Activated CD4-positive, alpha-beta T cell treated with anti-CD3 and anti-CD28 coated beads for 4 hours (primary cell): Measurements from ENCODE around the gene MDC1.
"Not testable (repeated sequence)": the region's sequence is repeated elsewhere in the genome, so short reads cannot be mapped to it uniquely, and the experiment has no call there.

Experiments
- DNase-seq, 2 donors: peaks; one replicate each; pipeline ENCODE4 v3.0.0-alpha.2; 2020

Gene MDC1

DNA sequence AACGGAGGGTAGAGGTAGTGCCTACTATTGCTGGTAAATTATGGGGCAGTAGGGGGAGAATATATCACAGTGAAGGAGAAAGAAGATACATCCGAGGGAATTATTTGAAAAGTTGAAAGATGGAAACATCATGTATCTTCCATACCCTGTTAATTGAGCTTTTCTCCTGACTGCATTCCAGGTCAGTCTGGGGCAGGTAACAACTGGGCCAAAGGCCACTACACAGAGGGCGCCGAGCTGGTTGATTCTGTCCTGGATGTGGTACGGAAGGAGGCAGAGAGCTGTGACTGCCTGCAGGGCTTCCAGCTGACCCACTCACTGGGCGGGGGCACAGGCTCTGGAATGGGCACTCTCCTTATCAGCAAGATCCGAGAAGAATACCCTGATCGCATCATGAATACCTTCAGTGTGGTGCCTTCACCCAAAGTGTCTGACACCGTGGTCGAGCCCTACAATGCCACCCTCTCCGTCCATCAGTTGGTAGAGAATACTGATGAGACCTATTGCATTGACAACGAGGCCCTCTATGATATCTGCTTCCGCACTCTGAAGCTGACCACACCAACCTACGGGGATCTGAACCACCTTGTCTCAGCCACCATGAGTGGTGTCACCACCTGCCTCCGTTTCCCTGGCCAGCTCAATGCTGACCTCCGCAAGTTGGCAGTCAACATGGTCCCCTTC lies 6.2 kb upstream of the MDC1 start:
- not testable (repeated sequence) for DNase-seq

DNA sequence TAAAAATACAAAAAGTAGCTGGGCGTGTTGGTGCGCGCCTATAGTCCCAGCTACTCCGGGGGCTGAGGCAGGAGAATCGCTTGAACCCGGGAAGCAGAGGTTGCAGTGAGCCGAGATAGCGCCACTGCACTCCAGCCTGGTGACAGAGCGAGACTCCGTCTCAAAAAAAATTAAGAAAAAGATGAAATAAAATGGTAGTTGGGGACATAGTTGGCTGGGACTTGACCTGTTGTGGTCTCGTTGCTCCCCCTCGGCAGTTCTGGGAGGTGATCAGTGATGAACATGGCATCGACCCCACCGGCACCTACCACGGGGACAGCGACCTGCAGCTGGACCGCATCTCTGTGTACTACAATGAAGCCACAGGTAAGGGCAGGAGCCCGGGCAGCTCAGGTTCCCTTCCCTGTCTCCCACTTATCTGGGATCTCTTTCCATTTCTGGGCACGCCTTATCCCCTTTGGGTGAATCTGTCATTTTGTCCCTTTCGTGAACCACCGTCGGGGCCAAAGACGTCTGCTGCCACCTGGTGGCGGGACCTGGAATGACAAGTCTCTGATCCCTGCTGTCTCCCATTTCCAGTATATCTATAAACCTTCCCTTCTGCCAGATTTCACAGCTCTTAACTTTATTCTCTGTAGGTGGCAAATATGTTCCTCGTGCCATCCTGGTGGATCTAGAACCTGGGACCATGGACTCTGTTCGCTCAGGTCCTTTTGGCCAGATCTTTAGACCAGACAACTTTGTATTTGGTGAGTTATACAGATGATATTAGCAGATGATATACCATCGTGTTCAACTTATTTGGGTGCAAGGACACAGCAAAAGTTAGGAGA lies 5.4 kb upstream of the MDC1 start:
- DNase-seq, result peak; percentile 77 to 86

DNA sequence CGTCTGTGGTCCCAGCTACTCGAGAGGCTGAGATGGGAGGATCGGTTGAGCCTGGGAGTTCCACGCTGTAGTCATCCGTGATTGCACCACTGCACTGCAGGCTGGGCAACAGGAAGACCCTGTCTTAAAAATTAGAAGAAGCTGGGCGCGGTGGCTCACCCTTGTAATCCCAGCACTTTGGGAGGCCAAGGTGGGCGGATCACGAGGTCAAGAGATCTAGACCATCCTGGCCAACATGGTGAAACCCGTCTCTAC lies 4.9 kb upstream of the MDC1 start:
- not testable (repeated sequence) for DNase-seq

DNA sequence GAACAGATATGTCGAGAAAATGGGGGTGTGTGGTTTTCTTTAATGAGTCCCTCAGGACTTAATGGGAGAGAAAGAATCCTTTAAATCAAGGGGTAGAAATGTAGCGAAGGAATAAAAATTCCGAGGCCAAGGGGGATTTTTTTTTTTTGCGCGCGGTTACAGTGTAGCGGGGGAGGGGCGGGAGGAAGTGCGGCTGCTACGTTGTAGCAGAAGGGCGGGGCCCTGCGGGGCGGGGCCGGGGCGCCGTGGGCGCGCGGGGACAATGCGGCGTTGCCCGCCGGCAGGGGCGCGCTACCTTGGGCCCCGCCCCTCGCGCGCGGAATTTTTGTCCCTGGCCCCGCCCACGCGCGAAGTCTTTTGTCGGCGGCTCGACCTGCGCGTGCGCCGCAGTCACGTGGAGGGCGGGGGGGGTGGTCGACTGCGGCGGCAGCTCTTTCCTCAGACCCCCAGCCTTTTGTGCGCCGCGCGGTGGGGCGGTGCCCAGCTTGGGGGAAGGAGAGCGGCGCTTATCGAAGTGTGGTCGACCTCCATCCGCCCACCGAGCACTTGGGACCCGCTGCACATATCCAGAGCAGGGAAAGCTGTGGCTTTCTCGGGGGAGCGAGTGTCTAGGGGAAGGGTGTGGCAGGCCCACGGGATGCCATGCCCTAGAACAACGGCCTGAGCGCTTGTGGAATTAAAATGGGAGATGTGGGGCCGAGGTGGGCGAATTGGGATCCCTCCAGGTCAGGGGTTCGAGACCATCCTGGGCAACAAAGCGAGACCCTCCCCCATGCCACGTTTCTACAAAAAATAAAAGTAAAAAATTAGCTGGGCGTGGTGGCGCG lies 4.3 kb upstream of the MDC1 start:
- DNase-seq, result peak; percentile 98

DNA sequence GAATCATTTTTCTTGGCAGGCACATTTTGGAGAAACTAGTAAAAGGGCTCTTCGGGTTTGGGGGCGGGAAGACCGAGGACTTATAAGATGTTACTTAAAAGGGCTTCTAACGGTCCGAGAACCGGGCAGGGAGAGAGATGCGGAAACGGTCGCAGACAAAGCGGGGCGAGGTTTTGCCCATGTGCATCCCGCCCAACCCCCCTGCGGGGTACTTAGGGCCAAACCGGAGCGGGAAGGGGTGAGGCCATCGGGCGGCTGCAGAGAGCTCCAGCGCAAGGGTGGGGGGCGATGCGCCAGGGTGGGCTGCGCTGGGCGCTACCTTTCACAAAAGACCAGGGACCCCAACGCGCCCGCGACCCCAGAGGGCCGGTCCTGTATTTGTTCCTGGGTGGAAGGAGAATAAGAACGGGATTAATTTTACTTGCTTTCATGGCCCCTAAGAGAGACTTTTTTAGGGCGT lies 3.7 kb upstream of the MDC1 start:
- peak; percentile 51 to 65 for DNase-seq

DNA sequence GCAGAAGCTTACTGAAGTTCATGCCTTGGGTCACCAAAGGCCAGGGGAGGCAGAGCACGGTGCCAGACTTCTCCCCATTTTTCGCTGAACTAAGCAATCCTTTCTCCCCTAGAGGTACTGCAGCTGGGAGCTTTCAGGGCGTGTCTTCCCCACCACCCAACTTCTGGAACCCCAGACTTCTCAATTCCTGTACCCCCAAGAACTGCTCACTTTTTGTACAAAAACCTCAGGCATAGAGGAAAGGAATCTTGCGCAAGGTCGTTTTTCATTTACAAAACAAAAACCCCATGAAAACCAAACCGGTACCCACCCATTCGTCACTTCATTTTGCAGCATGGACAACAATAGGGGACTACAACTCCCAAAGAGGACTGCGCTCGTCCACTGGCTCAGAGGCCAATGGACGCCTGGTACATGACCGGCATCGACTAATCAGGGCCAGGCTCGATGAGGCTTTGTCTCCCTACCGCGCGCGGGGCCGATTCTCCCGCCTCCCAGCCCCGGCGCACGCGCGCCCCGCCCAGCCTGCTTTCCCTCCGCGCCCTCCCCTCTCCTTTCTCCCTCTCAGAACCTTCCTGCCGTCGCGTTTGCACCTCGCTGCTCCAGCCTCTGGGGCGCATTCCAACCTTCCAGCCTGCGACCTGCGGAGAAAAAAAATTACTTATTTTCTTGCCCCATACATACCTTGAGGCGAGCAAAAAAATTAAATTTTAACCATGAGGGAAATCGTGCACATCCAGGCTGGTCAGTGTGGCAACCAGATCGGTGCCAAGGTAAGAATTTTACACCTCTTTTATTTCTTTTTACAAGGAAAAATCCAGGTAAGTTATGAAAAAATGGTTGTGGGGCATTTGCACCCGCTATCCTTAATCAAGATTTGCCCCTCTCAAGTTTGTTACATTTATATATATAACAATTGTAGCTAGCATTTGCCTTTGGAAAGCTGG lies 3.0 kb upstream of the MDC1 start, which contains the start of gene TUBB:
TUBB (plus strand) TSS at position 562 of the 947 bp plus-strand sequence; CDS start at position 717, 155 bp downstream.
- peak; percentile 92 to 94 for DNase-seq

DNA sequence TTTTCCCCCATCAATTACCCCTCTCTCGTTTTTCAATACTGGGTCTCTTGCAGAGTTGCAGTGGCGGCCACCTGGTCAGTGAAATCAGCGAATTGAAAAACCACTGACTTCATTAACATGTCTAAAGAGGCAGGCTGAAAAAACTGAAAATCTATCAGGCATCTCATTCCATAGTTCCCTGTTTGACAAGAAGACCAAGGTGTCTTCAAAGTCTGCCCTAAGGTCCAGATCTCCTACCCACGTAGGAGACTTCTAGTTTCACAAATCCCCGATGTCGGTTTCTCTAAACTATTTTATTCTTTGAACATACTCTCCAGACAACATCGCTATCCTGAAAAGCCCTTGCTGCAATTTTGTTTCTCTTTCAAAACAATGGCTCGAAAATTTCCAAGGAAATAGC lies 2.3 kb upstream of the MDC1 start:
- DNase-seq, result no peak

DNA sequence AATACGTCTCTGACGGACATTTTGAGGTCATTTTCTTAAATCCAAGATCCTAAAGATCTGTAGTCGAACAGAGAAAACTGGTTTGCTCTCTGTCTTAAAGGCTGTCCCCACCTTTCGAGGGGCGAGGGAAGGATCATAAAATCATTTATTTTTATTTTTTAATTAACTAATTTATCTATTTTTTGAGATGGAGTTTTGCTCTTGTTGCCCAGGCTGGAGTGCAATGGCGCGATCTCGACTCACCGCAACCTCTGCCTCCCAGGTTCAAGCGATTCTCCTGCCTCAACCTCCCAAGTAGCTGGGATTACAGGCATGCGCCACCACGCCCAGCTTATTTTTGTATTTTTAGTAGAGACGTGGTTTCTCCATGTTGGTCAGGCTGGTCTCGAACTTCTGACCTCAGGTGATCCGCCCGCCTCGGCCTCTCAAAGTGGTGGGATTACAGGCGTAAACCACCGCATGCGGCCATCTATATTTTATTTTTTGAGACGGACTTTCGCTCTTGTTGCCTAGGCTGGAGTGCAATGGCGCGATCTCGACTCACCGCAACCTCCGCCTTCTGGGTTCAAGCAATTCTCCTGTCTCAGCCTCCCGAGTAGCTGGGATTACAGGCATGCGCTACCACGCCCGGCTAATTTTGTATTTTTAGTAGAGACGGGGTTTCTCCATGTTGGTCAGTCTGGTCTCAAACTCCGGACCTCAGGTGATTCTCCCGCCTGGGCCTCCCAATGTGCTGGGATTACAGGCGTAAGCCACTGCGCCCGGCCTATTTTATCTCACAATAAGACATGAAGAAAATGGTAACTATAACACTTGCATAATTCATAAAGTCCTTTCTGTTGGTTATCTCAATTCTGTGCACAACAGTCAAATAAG lies 1.0 kb upstream of the MDC1 start:
- not testable (repeated sequence) for DNase-seq

DNA sequence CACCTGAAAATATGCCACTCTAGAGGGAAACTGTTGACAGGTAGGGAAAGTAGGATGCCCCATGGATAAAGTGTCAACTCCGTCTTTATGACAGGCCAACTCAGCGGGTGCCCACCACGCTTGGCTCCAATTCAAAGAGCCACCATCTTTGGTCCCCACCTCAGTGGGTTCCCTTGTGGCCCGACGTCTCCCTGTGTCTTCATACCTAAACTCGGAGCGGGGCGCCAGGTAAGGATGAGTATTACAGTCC lies 277 bp downstream of the MDC1 start:
- DNase-seq, result no peak

DNA sequence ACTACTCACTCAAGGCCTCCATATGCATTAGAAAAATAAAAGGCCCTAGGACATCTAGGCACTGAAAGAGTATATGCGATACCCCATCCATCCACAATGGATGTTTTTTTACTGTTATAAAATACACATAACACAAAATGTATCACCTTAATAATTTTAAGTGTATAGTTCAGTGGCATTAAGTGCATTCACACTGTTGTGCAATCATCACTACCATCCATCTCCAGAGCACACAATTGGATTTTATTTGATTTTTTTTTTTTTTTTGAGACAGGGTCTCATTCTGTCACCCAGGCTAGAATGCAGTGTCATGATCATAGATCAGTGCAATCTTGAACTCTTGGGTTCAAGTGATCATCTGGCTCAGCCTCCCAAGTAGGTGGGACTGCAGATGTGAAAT lies 2.8 kb downstream of the MDC1 start:
- no peak for DNase-seq

DNA sequence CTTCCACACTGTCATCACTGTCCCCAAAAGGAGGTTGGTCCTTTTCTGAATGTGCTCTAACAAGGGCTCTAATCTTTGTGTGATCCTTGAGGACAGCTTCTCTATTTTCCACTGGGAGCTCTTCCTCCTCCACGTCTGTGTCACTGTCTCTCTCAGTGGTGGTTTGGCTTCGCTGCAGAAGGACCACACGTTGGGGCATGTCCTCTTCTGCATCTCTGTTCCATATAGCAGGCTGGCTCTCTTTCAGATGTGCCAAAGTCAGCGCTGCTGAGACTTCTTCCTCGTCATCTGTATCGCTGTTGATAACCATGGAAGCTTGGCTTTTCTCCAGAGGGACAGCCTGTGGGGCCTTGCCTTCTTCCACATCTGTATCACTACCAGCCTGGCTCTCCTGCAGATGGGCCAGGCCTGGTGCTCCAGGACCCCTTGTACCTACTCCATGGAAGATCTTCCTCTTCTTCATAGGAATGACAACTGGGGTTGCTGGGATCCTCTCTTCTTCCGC lies 4.6 kb downstream of the MDC1 start:
- no peak for DNase-seq

DNA sequence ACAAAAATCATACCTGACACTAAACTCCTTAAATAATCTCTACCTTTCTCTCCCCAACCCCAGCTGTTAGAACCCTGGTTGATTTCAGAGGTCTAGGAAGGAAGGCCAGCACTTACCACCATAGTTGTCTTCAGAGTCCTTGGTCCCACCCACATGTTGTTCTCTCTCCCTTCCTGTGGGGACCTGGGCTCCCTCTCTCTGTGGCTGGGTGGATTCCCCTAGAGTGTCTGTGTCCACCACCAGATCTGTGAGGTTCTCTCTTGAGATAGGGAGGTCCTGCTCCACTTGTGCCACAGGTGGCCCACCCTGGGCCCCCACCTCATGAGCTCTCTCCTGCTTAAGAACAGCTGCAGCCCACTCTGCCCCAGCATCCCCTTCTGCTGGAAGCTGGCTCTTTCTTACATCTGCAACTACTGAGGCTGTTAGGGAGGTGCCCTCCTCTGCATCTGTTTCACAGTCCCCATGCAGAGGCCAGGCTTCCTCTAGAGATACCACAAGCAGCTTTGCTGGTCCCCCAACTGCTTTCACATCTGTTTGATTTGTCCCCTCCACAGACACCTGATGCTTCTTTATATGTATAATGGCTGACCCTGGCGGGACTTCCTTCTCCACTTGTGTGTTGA lies 5.2 kb downstream of the MDC1 start:
- no peak for DNase-seq

DNA sequence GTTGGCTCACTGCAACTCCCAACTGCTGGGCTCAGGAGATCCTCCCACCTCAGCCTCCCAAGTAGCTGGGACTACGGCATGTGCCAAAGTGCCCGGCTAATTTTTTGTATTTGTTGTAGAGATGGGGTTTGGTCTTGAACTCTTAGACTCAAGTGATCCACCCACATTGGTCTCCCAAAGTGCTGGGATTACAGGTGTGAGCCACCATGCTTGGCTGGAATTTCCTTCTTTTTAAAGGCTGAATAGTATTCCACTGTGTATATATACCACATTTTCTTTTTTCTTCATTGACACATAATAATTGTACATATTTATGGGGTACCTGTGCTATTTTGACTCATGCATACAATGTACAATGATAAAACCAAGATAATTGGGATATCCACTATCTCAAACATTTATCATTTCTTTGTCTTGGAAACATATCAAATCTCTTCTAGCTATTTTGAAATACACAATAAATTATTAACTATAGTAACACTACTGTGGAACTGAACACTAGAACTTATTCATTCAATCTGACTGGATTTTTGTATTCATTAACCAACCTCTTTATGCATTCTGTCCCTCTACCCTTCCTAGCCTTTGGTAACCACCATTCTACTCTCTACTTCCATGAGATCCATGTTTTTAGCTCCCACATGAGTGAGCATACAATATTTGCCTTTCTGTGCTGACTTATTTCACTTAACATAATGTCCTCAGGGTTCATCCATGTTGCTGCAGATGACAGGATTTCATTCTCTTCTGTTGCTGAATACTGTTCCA lies 7.8 kb downstream of the MDC1 start:
- no peak for DNase-seq

DNA sequence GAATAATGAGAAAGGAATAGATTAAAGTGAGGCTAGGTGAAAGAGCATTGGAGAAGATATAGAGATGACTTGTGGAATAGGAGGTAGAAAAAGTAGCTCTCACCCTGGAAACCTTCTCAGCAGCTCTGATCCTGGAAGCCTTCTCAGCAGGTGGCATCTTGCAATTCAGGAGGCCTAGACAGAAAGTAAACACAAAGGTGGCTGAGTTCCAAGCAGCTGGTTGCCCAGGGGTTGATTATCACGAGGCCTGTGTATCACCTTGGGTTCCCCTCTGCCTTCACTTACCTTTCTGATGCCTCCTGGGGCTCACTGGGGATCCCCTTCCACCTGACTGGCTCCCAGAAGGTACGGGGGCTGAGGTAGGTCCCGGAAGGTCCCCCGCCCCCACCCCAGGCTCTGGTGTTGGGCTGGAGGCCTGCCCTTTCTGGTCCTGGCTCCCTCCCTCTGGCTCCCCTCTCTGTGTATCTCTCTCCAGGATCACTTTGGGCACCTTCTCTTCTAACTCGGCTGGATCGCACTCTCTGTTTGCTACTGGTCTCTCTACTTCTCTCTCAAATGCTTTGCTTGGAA lies 9.7 kb downstream of the MDC1 start:
- no peak for DNase-seq

DNA sequence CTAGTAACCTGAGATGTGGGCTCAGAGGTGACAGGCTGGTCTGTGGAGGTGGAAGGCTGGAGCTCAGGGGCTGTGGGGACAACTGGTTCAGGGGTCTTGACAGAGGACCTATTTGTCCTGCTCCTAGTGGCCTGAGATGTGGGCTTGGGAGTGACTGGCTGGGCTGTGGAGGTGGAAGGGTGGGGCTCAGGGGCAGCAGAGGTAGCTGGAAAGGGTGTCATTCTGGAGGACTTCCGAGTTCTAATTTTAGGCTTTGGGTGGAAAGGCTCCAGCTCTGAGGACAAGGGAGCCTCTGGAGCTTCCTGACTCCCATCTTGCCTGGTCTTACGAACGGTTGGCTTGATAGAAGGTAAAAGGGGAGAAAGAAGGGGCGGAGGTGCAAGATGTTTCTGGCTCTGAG lies 11.5 kb downstream of the MDC1 start:
- no peak for DNase-seq

DNA sequence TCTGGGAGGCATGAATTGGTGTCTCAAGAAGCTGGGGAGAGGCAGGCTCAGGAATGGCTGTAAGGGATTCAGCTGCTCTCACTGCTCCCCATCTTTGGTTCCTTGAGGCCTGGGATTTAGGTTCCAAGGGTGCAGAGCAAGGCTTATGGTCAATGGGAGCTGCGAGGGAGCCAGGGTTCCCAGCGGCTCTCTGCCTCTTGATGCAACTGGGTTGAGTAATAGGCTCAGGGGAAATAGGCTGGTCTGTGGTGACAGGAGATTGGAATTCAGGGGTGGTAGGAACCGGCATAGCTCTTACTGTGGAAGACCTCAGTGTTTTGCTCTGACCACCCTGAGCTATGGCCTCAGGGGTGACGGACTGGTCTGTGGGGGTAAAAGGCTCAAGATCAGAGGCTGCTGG lies 13.3 kb downstream of the MDC1 start:
- DNase-seq, result no peak

DNA sequence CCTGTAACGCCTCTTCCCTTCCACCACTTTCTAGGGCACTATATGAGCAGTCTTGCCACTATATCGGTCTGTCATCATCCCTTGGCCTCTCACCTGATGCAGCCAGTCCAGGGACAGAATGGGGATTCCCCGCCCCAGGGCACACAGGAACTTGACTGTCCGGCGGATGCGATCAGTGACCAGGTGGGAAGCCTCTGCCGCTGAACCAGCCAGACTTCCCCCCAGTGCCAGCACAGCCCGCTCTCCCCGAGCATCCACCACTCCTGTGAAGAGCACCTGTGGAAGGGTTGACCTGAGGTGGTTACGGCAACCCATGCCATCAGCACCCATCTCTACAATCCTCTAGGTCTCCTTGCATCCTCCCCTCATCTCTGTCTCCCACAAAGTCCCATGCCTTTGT lies 14.1 kb downstream of the MDC1 start:
- DNase-seq, result no peak

DNA sequence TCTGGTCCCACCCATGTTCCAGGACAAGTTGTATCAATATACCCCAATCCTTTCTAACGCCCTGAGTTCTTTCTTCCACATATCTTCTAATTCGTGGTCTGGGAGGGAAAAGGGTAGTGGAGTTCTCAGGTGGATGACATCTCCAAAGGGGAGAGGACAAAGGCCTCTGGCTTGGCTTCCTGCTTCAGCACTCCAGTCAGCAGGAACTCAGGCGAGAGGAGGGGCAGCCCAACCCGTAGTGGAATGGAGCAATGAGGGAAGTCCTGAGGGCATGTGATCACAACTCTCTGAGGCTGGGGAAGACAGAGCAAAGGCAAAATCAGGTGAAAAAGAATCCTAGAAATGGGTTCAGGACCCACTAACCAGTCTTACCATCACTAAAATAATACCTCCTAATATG lies 16.7 kb downstream of the MDC1 start:
- no peak for DNase-seq

DNA sequence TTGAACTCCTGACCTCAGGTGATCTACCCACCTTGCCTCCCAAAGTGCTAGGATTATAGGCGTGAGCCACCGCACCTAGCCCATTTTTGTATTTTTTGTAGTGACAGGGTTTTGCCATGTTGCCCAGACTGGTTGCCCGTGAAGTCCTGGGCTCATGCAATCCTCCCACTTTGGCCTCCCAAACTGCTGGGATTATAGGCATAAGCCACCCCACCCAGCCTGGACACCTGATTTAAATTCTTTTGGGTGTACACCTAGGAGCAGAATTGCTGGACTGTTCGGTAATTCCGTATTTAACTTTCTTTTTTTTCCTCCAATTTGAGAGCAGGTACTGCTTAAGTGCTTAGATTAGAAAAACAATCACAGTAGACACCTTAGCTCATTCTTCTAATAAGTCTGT lies 20.6 kb downstream of the MDC1 start:
- no peak for DNase-seq
